AG04450 (cell line): ENCODE data around the gene RAB36. TPM values are rescaled to one million over a fixed set of nuclear protein-coding genes. Genes with fewer than 3 reads are reported as not detected.

Source experiments
- CTCF ChIA-PET: fragments of 300-600, 350-600 bp; formaldehyde crosslinking; extraction: SDS; loops from one replicate; lab custom pipeline; 2022; ENCODE audit warnings: antibody characterized with exemption, inconsistent platforms; lab: Charles Lee
- POLR2A ChIA-PET: fragments of 350-600 bp; formaldehyde crosslinking; extraction: SDS; loops from one replicate; lab custom pipeline; 2021; ENCODE audit warnings: antibody characterized with exemption, inconsistent platforms; lab: Yijun Ruan, JAX
- DNase-seq: peaks from one replicate; pipeline ENCODE4 v3.0.0-alpha.2; 2011; ENCODE audit warnings: low read depth, low spot score
- H3K27ac ChIP-seq: one replicate; pipeline ENCODE4 v1.5.1; 2012; ENCODE audit warnings: low read depth, low read length, control low read depth
- H3K27me3 ChIP-seq: one replicate; pipeline ENCODE4 v1.6.0; 2012; ENCODE audit warnings: low read length; ENCODE audit not compliant: control insufficient read depth, insufficient read depth
- H3K4me3 ChIP-seq: 2 replicates; pipeline ENCODE4 v1.5.1; 2011; ENCODE audit warnings: mild to moderate bottlenecking, low read depth, low read length, control low read depth
- H3K9me3 ChIP-seq: 2 replicates; pipeline ENCODE4 v1.5.1; 2012; ENCODE audit warnings: low read length; ENCODE audit not compliant: control insufficient read depth, insufficient read depth
- polyA plus RNA-seq: library from polyadenylated mRNA; depleted of rRNA; stranded (reverse); fragments of >200 nt; gene quantifications from 2 replicates; pipeline ENCODE4 v1.2.3, GENCODE V29; 2011; rRNA removed
- small RNA-seq: library from RNA; depleted of rRNA; stranded (forward); fragments of <200 nt; gene quantifications from one replicate; pipeline ENCODE3, GENCODE V24; 2012; ENCODE audit warnings: low read depth; ENCODE audit not compliant: insufficient read length
- TF ChIP-seq, protein P1 (sequence below): IDR thresholded peaks from 2 replicates; pipeline ENCODE4 v1.5.1; 2011; ENCODE audit warnings: low read depth, low read length, control low read depth, inconsistent platforms

RAB36 gene
- polyA plus RNA-seq, 1 experiment: 2.6 TPM

DNA sequence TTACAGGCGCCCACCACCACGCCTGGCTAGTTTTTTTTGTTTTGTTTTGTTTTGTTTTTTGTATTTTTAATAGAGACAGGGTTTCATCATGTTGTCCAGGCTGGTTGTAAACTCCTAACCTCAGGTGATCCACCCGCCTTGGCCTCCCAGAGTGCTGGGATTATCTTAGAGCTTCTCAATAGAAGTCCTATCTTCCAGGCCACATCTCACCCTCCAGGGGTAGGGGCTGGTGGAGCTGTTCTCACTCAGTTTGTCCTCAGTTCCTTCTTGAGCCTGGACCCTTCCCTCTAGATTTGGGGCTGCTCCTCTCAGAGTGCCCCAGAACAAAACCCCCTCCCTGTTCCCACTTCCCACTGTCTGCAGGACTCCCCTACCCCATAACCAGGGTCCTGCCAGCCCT lies 66.3 kb downstream of the RAB36 start:
- Histone ChIP-seq H3K27ac (no peak overlapping the region), H3K27me3 (no peaks in the 10 kb centered on the region), H3K4me3 (no peak overlapping the region), H3K9me3 (no peaks in the 10 kb centered on the region; the same call in 1 of the 2 replicates)
- ChIA-PET CTCF (interaction anchor here (0.9 kb wide), 1 partner anchor 70 kb away, joined by 3 read pairs; no protein-coding TSS in a partner anchor), POLR2A (no interaction called here)
- no peak for DNase-seq
- TF ChIP-seq, protein P1, sequence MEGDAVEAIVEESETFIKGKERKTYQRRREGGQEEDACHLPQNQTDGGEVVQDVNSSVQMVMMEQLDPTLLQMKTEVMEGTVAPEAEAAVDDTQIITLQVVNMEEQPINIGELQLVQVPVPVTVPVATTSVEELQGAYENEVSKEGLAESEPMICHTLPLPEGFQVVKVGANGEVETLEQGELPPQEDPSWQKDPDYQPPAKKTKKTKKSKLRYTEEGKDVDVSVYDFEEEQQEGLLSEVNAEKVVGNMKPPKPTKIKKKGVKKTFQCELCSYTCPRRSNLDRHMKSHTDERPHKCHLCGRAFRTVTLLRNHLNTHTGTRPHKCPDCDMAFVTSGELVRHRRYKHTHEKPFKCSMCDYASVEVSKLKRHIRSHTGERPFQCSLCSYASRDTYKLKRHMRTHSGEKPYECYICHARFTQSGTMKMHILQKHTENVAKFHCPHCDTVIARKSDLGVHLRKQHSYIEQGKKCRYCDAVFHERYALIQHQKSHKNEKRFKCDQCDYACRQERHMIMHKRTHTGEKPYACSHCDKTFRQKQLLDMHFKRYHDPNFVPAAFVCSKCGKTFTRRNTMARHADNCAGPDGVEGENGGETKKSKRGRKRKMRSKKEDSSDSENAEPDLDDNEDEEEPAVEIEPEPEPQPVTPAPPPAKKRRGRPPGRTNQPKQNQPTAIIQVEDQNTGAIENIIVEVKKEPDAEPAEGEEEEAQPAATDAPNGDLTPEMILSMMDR: no peak

DNA sequence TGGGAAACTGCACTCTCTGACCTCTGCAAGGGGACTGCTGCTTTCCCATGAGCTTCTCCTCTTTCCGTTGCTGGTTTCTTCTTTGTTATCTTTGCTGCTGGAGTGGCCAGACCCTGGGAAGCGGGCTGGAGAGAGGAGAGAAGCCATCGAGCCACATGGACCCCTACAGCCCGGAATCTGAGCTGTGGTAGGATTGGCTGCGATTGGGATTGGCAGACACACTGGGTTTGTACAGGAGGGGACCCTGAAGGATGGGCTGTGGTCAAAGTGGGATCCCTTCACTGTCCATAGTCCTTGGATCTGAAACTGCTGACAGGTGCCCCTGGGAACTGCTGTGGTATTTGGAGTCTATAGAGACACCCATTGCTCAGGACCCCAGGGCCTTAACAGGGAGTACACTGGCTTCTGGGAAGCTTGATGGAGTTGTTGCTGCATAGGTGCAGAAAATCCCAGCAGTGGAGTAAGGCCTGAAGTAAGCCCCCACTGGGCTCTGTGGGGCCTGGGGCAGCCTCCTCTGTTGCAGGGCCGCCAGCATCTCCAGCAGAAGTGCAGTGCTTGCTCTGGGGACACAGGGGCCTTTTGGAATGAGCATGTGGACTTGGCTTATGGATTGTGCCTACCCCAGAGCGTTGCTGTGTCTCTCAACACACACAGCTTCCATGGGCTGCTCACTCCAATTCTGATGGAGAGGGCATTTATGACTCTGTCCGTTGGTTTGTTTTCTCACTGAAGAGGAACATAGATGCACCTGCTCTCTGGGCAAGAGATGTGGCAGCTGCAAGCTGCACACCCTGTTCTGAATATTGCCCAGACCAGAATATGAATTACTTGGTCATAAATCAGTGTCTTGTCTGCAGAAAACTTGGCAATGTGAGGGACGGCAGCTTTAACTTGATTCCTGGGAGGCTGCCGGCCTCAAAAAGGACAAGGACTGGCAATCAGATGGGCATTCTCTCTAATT lies 67.1 kb downstream of the RAB36 start:
- H3K4me3 ChIP-seq: no peak overlapping the region
- CTCF ChIA-PET: no interaction called here
- no peak overlapping the region for H3K27ac ChIP-seq
- DNase-seq: no peak
- no peaks in the 10 kb centered on the region for H3K27me3 ChIP-seq
- TF ChIP-seq, protein P1: no peak
- POLR2A ChIA-PET: no interaction called here
- H3K9me3 ChIP-seq: no peaks in the 10 kb centered on the region; the same call in 1 of the 2 replicates

DNA sequence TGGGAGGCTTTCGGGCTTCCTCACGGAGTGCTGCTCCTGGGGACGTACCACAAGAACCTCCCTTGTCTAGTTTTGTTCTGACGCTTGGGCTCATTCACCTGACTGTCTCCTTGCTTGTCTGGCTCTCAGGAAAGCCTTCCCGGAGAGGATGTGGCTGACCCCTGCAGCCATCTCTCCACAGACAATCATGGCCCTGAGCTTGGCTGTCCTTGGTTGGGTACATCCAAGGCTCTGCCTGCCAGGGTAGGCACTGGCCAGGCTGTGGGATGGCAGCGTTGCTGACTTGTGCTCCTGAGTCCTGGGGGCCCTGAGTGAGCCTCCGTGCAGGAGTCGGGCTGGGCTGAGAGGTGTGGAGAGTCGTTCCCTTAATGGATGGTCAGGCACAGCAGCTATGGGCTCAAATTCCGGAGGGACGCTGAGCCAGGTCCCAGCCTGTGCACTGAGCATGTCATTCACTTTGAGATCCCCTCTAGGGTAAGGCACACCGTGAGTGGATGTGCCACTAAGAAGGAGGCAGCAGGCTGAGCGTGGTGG lies 67.8 kb downstream of the RAB36 start:
- no peak overlapping the region for H3K27ac ChIP-seq
- no peak overlapping the region for H3K4me3 ChIP-seq
- CTCF ChIA-PET: interaction anchor here (0.6 kb wide), 1 partner anchor 36 kb away, joined by 3 read pairs; no protein-coding TSS in a partner anchor
- no peak for DNase-seq
- H3K9me3 ChIP-seq: no peaks in the 10 kb centered on the region; the same call in 1 of the 2 replicates
- POLR2A ChIA-PET: no interaction called here
- no peaks in the 10 kb centered on the region for H3K27me3 ChIP-seq
- TF ChIP-seq, protein P1: no peak

DNA sequence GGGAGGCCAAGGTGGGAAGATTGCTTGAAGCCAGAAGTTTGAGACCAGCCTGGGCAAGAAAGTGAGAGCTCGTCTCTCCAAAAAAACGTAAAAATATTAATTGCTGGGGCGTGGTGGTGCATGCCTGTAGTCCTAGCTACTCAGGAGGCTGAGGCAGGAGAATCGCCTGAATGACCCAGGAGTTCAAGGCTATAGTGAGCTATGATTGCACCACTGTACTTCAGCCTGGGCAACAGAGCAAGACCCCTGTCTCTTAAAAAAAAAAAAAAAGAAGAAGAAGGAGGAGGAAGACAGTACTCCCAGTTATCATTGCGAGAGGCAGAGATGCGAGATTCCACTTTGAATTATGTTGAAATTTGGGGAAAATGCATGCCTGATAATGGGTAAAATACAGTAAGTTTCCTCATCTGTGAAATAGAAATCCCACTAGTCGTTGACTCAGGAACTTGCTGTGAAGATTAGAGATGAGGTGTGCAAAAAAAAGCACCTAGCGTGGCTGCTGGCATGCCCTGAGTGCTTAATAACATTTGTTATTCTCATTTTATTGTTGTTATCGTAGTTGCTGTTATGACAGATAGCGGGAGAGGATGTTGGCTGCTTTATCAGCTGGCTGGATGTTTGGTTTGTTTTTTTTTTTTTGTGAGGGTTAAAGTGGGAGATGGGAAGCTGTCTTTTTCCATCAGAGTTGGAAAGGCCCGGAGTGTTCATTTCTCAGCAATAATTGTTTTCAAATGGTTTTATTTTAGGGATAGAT lies 68.5 kb downstream of the RAB36 start:
- Histone ChIP-seq H3K9me3 (no peaks in the 10 kb centered on the region; the same call in 1 of the 2 replicates), H3K27me3 (no peaks in the 10 kb centered on the region), H3K4me3 (no peak overlapping the region), H3K27ac (no peak overlapping the region)
- DNase-seq: no peak
- ChIA-PET CTCF (interaction anchor here (0.6 kb wide), 3 partner anchors 37 to 724 kb away, joined by 3 to 4 read pairs (median 3); no protein-coding TSS in a partner anchor), POLR2A (no interaction called here)
- TF ChIP-seq, protein P1: no peak

Small RNA genes within 50 kb of the gene (small RNA-seq; reads per million reads assigned to genes)
- gene BCRP8: not detected
- gene RF00017: not detected
- gene RF00066: not detected

Other genes with a start within 250 kb of the RAB36 start
- 0.25 and 0.46 TPM in 2 replicates for gene GNAZ, start 75.0 kb upstream of the RAB36 start, polyA plus RNA-seq
- 0.21 TPM in 1 of 2 replicates, not detected in the other for gene RSPH14, start 3.5 kb upstream of the RAB36 start, polyA plus RNA-seq
- gene BCR, start 35.0 kb downstream of the RAB36 start, polyA plus RNA-seq: 21.4 and 30.8 TPM in 2 replicates